ENCODE measurements around the gene RIMS1. TPM values are rescaled to one million over a fixed set of nuclear protein-coding genes. Genes with fewer than 3 reads are reported as not detected.

Gene RIMS1
- total and polyA plus RNA-seq, 9 of the 15 experiments (the other 6 are each of a cell fraction or from before 2014, with no cell fraction given) = not detected

DNA sequence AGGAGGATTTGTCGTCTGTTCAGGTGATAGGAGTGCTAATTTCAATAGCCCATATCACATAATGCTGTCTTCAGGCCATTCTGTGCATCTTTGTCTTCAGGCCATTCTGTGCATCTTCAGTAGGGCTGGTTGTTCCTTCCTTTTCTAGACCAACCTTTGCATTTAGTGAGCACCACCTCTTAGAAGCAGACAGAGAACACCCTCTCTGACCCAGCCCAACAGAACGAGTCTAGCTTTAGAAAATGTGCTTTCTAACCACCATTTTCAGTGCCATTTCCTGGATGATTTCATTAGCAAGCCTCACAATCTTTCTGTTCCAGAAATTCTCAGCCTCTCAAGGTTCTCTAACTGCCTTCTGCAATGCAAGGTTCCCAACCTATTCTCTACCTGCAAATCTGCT is 520.2 kb downstream of the RIMS1 start:
- WGBS (ENCODE audit: insufficient coverage, low coverage, missing lambda C conversion rate) = 4% methylated on average over 2 of the region's 2 CpGs
- H3K27ac ChIP-seq (ENCODE audit: extremely low read depth, low read depth, low read length) = no peak overlapping the region
- no peaks in the 10 kb centered on the region for H3K9me3 ChIP-seq (replicated peaks; ENCODE audit: control insufficient read depth, insufficient read depth, low read depth, low read length)
- no peaks in the 10 kb centered on the region for H4K20me1 ChIP-seq (replicated peaks; ENCODE audit: control insufficient read depth, insufficient read depth, low read length)
- ATAC-seq (no peak), FAIRE-seq (no peak), DNase-seq (ENCODE audit: extremely low read depth in 1 of 4, low spot score in 3 of 4) (no peak)
- TF ChIP-seq ATF2 (CRISPR knock-in tag; IDR thresholded peaks at IDR 0.05) = no peak
- TF ChIP-seq NKRF (IDR thresholded peaks at IDR 0.05; ENCODE audit: borderline replicate concordance) = no peak
- TF ChIP-seq SREBF1 (IDR thresholded peaks at IDR 0.05; ENCODE audit: borderline replicate concordance, low read depth, low read length) = no peak
- no peak for TF ChIP-seq LARP7 (IDR thresholded peaks at IDR 0.05)
- TF ChIP-seq U2AF1 (optimal IDR thresholded peaks at IDR 0.05; ENCODE audit: low read depth, low read length) = no peak
- TF ChIP-seq MBD1 (CRISPR knock-in tag; IDR thresholded peaks at IDR 0.05) = no peak
- H3K4me3 ChIP-seq = no peak overlapping the region
- H2AFZ ChIP-seq (ENCODE audit: low read depth, low read length) = no peak overlapping the region
- no peaks in the 10 kb centered on the region for H3K79me2 ChIP-seq (ENCODE audit: control insufficient read depth, insufficient read depth, low read length)
- ChIA-PET POLR2A (no interaction called here), CTCF (ENCODE audit: low intra/inter-chr PET ratio) (no interaction called here)
- H3K4me2 ChIP-seq (ENCODE audit: insufficient read depth, low read length) = no peak overlapping the region
- H3K36me3 ChIP-seq (ENCODE audit: control insufficient read depth, insufficient read depth, low read length) = no peaks in the 10 kb centered on the region
- H3K9ac ChIP-seq (ENCODE audit: insufficient read depth in 1 of 2, low read depth in 2 of 2, low read length in 2 of 2) = no peak overlapping the region
- in situ Hi-C loops (cut with MboI) (loop anchor here (25.0 kb wide), 1 partner anchor 931 kb away; no protein-coding TSS in a partner anchor), intact Hi-C loops (cut with micrococcal nuclease) (no loop called here)
- no peaks in the 10 kb centered on the region for H3K9me1 ChIP-seq (ENCODE audit: control insufficient read depth, insufficient read depth, low read length)
- no peaks in the 10 kb centered on the region for H3K27me3 ChIP-seq (ENCODE audit: control insufficient read depth in 2 of 2, insufficient read depth in 2 of 2, low read length in 2 of 2)
- BruUV-seq (replicated peaks) = no TSS peak
- H3K4me1 ChIP-seq (replicated peaks in 1 of 2; ENCODE audit: control insufficient read depth in 2 of 2, insufficient read depth in 2 of 2, low read length in 2 of 2) = no peaks in the 10 kb centered on the region
